Fibroblast of skin of left biceps (primary cell): ENCODE data around the gene EDEM2.
"Not testable (repeated sequence)": the region's sequence is repeated elsewhere in the genome, so short reads cannot be mapped to it uniquely, and the experiment has no call there.

Experiments used
- DNase-seq, 2 experiments: peaks; one replicate each; pipeline ENCODE4 v3.0.0-alpha.2; 2013; ENCODE audit warnings: low read depth in 2 of 2

The EDEM2 gene

GRCh38 chr20:35129647-35130069, 17.5 kb downstream of the EDEM2 start:
- no peak for DNase-seq

- DNase-seq, result no peak
These were observed 21.4 kb downstream of the EDEM2 start for GRCh38 chr20:35125753-35126152.

GRCh38 chr20:35122756-35123405, 24.3 kb downstream of the EDEM2 start:
- DNase-seq, result no peak

GRCh38 chr20:35121186-35121585, 25.9 kb downstream of the EDEM2 start:
- DNase-seq, result no peak

GRCh38 chr20:35120012-35120701, 27.0 kb downstream of the EDEM2 start:
- DNase-seq, result no peak

GRCh38 chr20:35117629-35118028, 29.5 kb downstream of the EDEM2 start:
- no peak for DNase-seq

- no peak for DNase-seq
These were observed 29.9 kb downstream of the EDEM2 start for GRCh38 chr20:35117196-35117595.

GRCh38 chr20:35116258-35116657, 30.9 kb downstream of the EDEM2 start:
- no peak for DNase-seq

- DNase-seq, result no peak
These were observed 31.5 kb downstream of the EDEM2 start for GRCh38 chr20:35115606-35116005.

- DNase-seq, result not testable (repeated sequence)
These were observed 34.9 kb downstream of the EDEM2 start for GRCh38 chr20:35112276-35112675.

GRCh38 chr20:35111141-35111888, 35.8 kb downstream of the EDEM2 start:
- no peak for DNase-seq

GRCh38 chr20:35108921-35109320, 38.2 kb downstream of the EDEM2 start:
- no peak for DNase-seq

GRCh38 chr20:35106827-35107380, 40.2 kb downstream of the EDEM2 start:
- no peak for DNase-seq

GRCh38 chr20:35104685-35105295, 42.3 kb downstream of the EDEM2 start:
- no peak for DNase-seq

GRCh38 chr20:35101620-35102019, 45.5 kb downstream of the EDEM2 start:
- no peak for DNase-seq

- peak in 1 of 2 experiments; percentile 44 for DNase-seq
These were observed 53.8 kb downstream of the EDEM2 start for GRCh38 chr20:35093267-35093884.

GRCh38 chr20:35092524-35093266, 54.4 kb downstream of the EDEM2 start, which contains the start of gene TRPC4AP:
TRPC4AP (minus strand) TSS chr20:35092807; CDS start chr20:35092781, 26 bp downstream.
- peak; percentile 67 to 73 for DNase-seq

- DNase-seq, result no peak
These were observed 55.2 kb downstream of the EDEM2 start for GRCh38 chr20:35091816-35092523.

- DNase-seq, result no peak
These were observed 58.6 kb downstream of the EDEM2 start for GRCh38 chr20:35088231-35089145.
